ENCODE data around the gene HOXA10. TPM values are rescaled to one million over a fixed set of nuclear protein-coding genes. Genes with fewer than 3 reads are reported as not detected.
A peak's percentile ranks its signal among the peaks of the same experiment; 100 is the strongest.

Gene HOXA10
- 19.6 TPM for total RNA-seq (2021; ENCODE audit: unreplicated experiment)
- 7.9 and 13.3 TPM in 2 replicates for polyA plus RNA-seq (2012)
- Bru-seq, nascent RNA, result percentile 82 among the genes with signal in this experiment
- BruChase-seq, experiment 1, labeled RNA remaining after a 6-hour chase, result percentile 92 among the genes with signal in this experiment
- percentile 98 among the genes with signal in this experiment for BruChase-seq, experiment 2, labeled RNA remaining after a 2-hour chase
- long read RNA-seq, transcript HOXA10-201 (2 exons, 2,541 nt), result major isoform, 48 of 59 reads
- long read RNA-seq, partial matches to known transcripts, result 0 of 59 reads
- long read RNA-seq, other reads (novel, unspliced or antisense), result 8 of 59 reads

GRCh38 chr7:27173956-27174873 is at the start of gene HOXA10:
HOXA10 (minus strand) TSS chr7:27174320; CDS start chr7:27174306, 14 bp downstream.
- no peak within 1 kb of the TSS for H2AFZ ChIP-seq (ENCODE audit: low read depth, low read length, poor library complexity, severe bottlenecking)
- H4K20me1 ChIP-seq (ENCODE audit: insufficient read depth), result no peaks in the 10 kb centered on the region
- CTCF ChIA-PET, result no interaction called here
- intact Hi-C loops (cut with micrococcal nuclease), result no loop called here
- H3K36me3 ChIP-seq (ENCODE audit: control insufficient read depth in 1 of 2, insufficient read depth in 2 of 2, low read length in 2 of 2), result no peaks in the 10 kb centered on the region
- peak; percentile 31 for ATAC-seq
- POLR2A ChIA-PET, result interaction anchor here (2.2 kb wide), 1 partner anchor 11 kb away, joined by 7 read pairs; the partner anchor contains the start of gene HOXA11
- H3K4me2 ChIP-seq (ENCODE audit: low read length), result peak within 1 kb of the TSS; percentile 97
- TF ChIP-seq ZFX (IDR thresholded peaks at IDR 0.05) (no peak), POLR2A (IDR thresholded peaks at IDR 0.05; ENCODE audit: borderline replicate concordance, extremely low read depth, insufficient read depth, insufficient read length) (peak; percentile 22), POLR2AphosphoS5 (IDR thresholded peaks at IDR 0.05; ENCODE audit: low read depth, low read length) (0 out of 2 replicates have a peak, but pooled peaks have one; percentile 38)
- H3K9ac ChIP-seq (ENCODE audit: low read length), result peak within 1 kb of the TSS; percentile 89
- no TSS peak for BruUV-seq (replicated peaks)
- H3K27ac ChIP-seq (ENCODE audit: low read depth, low read length), result peak within 1 kb of the TSS; percentile 91
- DNase-seq (ENCODE audit: low read depth, low spot score), result no peak
- no peaks in the 10 kb centered on the region for H3K9me3 ChIP-seq (ENCODE audit: control insufficient read depth in 1 of 2, insufficient read depth in 1 of 2, low read depth in 1 of 2, low read length in 2 of 2)
- H3K4me3 ChIP-seq (replicated peaks in 1 of 2; ENCODE audit: low read depth in 1 of 2, low read length in 2 of 2), result peak within 1 kb of the TSS; percentile 66 to 77
- H3K4me1 ChIP-seq (ENCODE audit: control insufficient read depth in 1 of 2, insufficient read depth in 2 of 2, low read length in 2 of 2), result peaks cover 29 to 50% of the 10 kb centered on the region in 2 experiments
- RAD21 ChIA-PET (ENCODE audit: low non-redundant PET in 1 of 2, low total read pairs in 2 of 2, uncharacterized antibody in 2 of 2, unreplicated experiment in 2 of 2), result no interaction called here
- no peaks in the 10 kb centered on the region for H3K27me3 ChIP-seq (ENCODE audit: insufficient read depth, low read length)
- H3K9me2 ChIP-seq (ENCODE audit: insufficient read depth), result no peaks in the 10 kb centered on the region
- H3K79me2 ChIP-seq (ENCODE audit: insufficient read depth, low read length), result peaks cover 56% of the 10 kb centered on the region

- Histone ChIP-seq H3K9me2 (ENCODE audit: insufficient read depth) (no peaks in the 10 kb centered on the region), H4K20me1 (ENCODE audit: insufficient read depth) (no peaks in the 10 kb centered on the region), H3K4me3 (replicated peaks in 1 of 2; ENCODE audit: low read depth in 1 of 2, low read length in 2 of 2) (no peak overlapping the region), H3K79me2 (ENCODE audit: insufficient read depth, low read length) (no peaks in the 10 kb centered on the region), H3K27ac (ENCODE audit: low read depth, low read length) (no peak overlapping the region), H3K9me3 (ENCODE audit: control insufficient read depth in 1 of 2, insufficient read depth in 1 of 2, low read depth in 1 of 2, low read length in 2 of 2) (no peaks in the 10 kb centered on the region), H3K27me3 (ENCODE audit: insufficient read depth, low read length) (no peaks in the 10 kb centered on the region), H3K36me3 (ENCODE audit: control insufficient read depth in 1 of 2, insufficient read depth in 2 of 2, low read length in 2 of 2) (no peaks in the 10 kb centered on the region), H2AFZ (ENCODE audit: low read depth, low read length, poor library complexity, severe bottlenecking) (no peak overlapping the region), H3K4me2 (ENCODE audit: low read length) (no peak overlapping the region), H3K4me1 (ENCODE audit: control insufficient read depth in 1 of 2, insufficient read depth in 2 of 2, low read length in 2 of 2) (no peaks in the 10 kb centered on the region), H3K9ac (ENCODE audit: low read length) (no peak overlapping the region)
- ATAC-seq (no peak), DNase-seq (ENCODE audit: low read depth, low spot score) (no peak)
- RAD21 ChIA-PET (ENCODE audit: low non-redundant PET in 1 of 2, low total read pairs in 2 of 2, uncharacterized antibody in 2 of 2, unreplicated experiment in 2 of 2), result no interaction called here
- BruUV-seq (replicated peaks), result no TSS peak
- CTCF ChIA-PET, result interaction anchor here (1.2 kb wide), 1 partner anchor 385 kb away, joined by 3 read pairs; no protein-coding TSS in a partner anchor
- intact Hi-C loops (cut with micrococcal nuclease), result no loop called here
- POLR2A ChIA-PET, result interaction anchor here (0.9 kb wide), 1 partner anchor 11 kb away, joined by 3 read pairs; no protein-coding TSS in a partner anchor
- TF ChIP-seq ZNF274 (IDR thresholded peaks at IDR 0.05; ENCODE audit: low read depth, low read length) (no peak), EGR1 (IDR thresholded peaks at IDR 0.05; ENCODE audit: low read depth) (no peak), EZH2phosphoT487 (IDR thresholded peaks at IDR 0.05; ENCODE audit: borderline replicate concordance) (no peak), CBX3 (IDR thresholded peaks at IDR 0.05; ENCODE audit: low read depth) (no peak), ZBTB33 (IDR thresholded peaks at IDR 0.05; ENCODE audit: extremely low read depth, insufficient replicate concordance, low read length) (no peak), YY1 (IDR thresholded peaks at IDR 0.05; ENCODE audit: extremely low read depth, insufficient replicate concordance, low read depth, low read length) (no peak), SRF (IDR thresholded peaks at IDR 0.05; ENCODE audit: low read depth) (no peak), ATF3 (IDR thresholded peaks at IDR 0.05) (no peak), MAX (IDR thresholded peaks at IDR 0.05) (no peak), ELF1 (IDR thresholded peaks at IDR 0.05; ENCODE audit: borderline replicate concordance, low read depth) (no peak), POLR2A (IDR thresholded peaks at IDR 0.05; ENCODE audit: borderline replicate concordance, extremely low read depth, insufficient read depth, insufficient read length) (no peak), ZFX (IDR thresholded peaks at IDR 0.05) (no peak), TCF7L2 (IDR thresholded peaks at IDR 0.05; ENCODE audit: borderline replicate concordance, extremely low read depth, insufficient read depth, insufficient read length) (no peak)
Observed at GRCh38 chr7:27221201-27221797, 47.2 kb upstream of the HOXA10 start.
